ENCODE measurements around the gene APOD. TPM values are rescaled to one million over a fixed set of nuclear protein-coding genes. Genes with fewer than 3 reads are reported as not detected.

APOD gene
- total and polyA plus RNA-seq, 2 experiments from 2014 or later = 9.6 to 27.9 TPM

- Histone ChIP-seq H3K9me2 (replicated peaks; ENCODE audit: insufficient read depth) (no peaks in the 10 kb centered on the region), H3K4me3 (no peak overlapping the region), H2AFZ (no peak overlapping the region), H3K36me3 (replicated peaks; ENCODE audit: insufficient read depth, low read depth) (no peaks in the 10 kb centered on the region), H4K20me1 (ENCODE audit: insufficient read depth, poor library complexity, severe bottlenecking) (no peaks in the 10 kb centered on the region), H3K27me3 (no peaks in the 10 kb centered on the region), H3K79me2 (no peaks in the 10 kb centered on the region), H3K4me1 (ENCODE audit: insufficient read depth) (no peaks in the 10 kb centered on the region), H3K27ac (peak overlapping the region; percentile 61), H3K9me3 (ENCODE audit: low read depth) (no peaks in the 10 kb centered on the region), H3K4me2 (no peak overlapping the region)
- 72% methylated on average over 3 of the region's 3 CpGs for WGBS (ENCODE audit: low lambda C conversion rate, missing lambda C conversion rate)
- peak; percentile 75 for DNase-seq (ENCODE audit: low spot score)
- TF ChIP-seq EZH2phosphoT487 (IDR thresholded peaks at IDR 0.05; ENCODE audit: low read depth, severe bottlenecking, unreplicated experiment) (no peak), EZH2 (IDR thresholded peaks at IDR 0.05; ENCODE audit: borderline replicate concordance) (no peak)
- TF ChIP-seq, protein P1, sequence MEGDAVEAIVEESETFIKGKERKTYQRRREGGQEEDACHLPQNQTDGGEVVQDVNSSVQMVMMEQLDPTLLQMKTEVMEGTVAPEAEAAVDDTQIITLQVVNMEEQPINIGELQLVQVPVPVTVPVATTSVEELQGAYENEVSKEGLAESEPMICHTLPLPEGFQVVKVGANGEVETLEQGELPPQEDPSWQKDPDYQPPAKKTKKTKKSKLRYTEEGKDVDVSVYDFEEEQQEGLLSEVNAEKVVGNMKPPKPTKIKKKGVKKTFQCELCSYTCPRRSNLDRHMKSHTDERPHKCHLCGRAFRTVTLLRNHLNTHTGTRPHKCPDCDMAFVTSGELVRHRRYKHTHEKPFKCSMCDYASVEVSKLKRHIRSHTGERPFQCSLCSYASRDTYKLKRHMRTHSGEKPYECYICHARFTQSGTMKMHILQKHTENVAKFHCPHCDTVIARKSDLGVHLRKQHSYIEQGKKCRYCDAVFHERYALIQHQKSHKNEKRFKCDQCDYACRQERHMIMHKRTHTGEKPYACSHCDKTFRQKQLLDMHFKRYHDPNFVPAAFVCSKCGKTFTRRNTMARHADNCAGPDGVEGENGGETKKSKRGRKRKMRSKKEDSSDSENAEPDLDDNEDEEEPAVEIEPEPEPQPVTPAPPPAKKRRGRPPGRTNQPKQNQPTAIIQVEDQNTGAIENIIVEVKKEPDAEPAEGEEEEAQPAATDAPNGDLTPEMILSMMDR (IDR thresholded peaks at IDR 0.05; ENCODE audit: poor library complexity) = peak; percentile 57
Measured at GRCh38 chr3:195558602-195559001, 25.1 kb downstream of the APOD start.

- no peaks in the 10 kb centered on the region for H3K79me2 ChIP-seq
- 53% methylated on average over 4 of the region's 4 CpGs for WGBS (ENCODE audit: low lambda C conversion rate, missing lambda C conversion rate)
- no peak overlapping the region for H3K4me2 ChIP-seq
- TF ChIP-seq, protein P1 (IDR thresholded peaks at IDR 0.05; ENCODE audit: poor library complexity) = no peak
- TF ChIP-seq EZH2phosphoT487 (IDR thresholded peaks at IDR 0.05; ENCODE audit: low read depth, severe bottlenecking, unreplicated experiment) (no peak), EZH2 (IDR thresholded peaks at IDR 0.05; ENCODE audit: borderline replicate concordance) (no peak)
- no peaks in the 10 kb centered on the region for H3K9me3 ChIP-seq (ENCODE audit: low read depth)
- no peaks in the 10 kb centered on the region for H3K36me3 ChIP-seq (replicated peaks; ENCODE audit: insufficient read depth, low read depth)
- H3K4me3 ChIP-seq = no peak overlapping the region
- DNase-seq (ENCODE audit: low spot score) = no peak
- H3K27me3 ChIP-seq = no peaks in the 10 kb centered on the region
- H3K4me1 ChIP-seq (ENCODE audit: insufficient read depth) = no peaks in the 10 kb centered on the region
- no peaks in the 10 kb centered on the region for H4K20me1 ChIP-seq (ENCODE audit: insufficient read depth, poor library complexity, severe bottlenecking)
- H3K27ac ChIP-seq = peak overlapping the region; percentile 61
- H3K9me2 ChIP-seq (replicated peaks; ENCODE audit: insufficient read depth) = no peaks in the 10 kb centered on the region
- H2AFZ ChIP-seq = no peak overlapping the region
Measured at GRCh38 chr3:195557322-195557721, 26.4 kb downstream of the APOD start.

DNA sequence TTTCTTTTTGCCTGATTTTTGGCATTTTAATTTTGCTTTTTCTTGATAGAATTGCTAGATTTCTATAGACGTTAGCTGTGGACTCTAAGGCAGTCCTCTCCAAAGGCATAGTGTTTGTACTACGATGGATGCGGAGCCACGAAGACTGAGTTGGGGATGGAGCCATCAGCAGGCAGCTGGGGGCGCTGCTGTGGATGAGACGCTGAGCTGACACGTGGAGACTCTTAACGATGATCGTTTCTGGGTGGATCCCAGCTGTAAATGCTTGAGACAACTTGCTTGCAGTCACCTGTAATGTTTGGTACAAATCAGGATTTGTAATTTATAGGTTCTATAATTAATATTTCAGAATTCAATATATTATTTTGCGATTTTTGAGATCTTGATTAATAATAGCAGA, 27.4 kb downstream of the APOD start:
- no peak for DNase-seq (ENCODE audit: low spot score)
- H3K9me2 ChIP-seq (replicated peaks; ENCODE audit: insufficient read depth) = no peaks in the 10 kb centered on the region
- TF ChIP-seq, protein P1 (IDR thresholded peaks at IDR 0.05; ENCODE audit: poor library complexity) = peak; percentile 23
- TF ChIP-seq EZH2 (IDR thresholded peaks at IDR 0.05; ENCODE audit: borderline replicate concordance) = no peak
- TF ChIP-seq EZH2phosphoT487 (IDR thresholded peaks at IDR 0.05; ENCODE audit: low read depth, severe bottlenecking, unreplicated experiment) = no peak
- no peak overlapping the region for H2AFZ ChIP-seq
- H3K4me1 ChIP-seq (ENCODE audit: insufficient read depth) = peaks cover 2% of the 10 kb centered on the region
- H3K27me3 ChIP-seq = no peaks in the 10 kb centered on the region
- H3K9me3 ChIP-seq (ENCODE audit: low read depth) = no peaks in the 10 kb centered on the region
- H3K4me3 ChIP-seq = no peak overlapping the region
- H3K79me2 ChIP-seq = no peaks in the 10 kb centered on the region
- H3K27ac ChIP-seq = no peak overlapping the region
- whole genome bisulfite sequencing (ENCODE audit: low lambda C conversion rate, missing lambda C conversion rate) = 46% methylated on average over 10 of the region's 10 CpGs
- no peaks in the 10 kb centered on the region for H4K20me1 ChIP-seq (ENCODE audit: insufficient read depth, poor library complexity, severe bottlenecking)
- H3K4me2 ChIP-seq = no peak overlapping the region
- H3K36me3 ChIP-seq (replicated peaks; ENCODE audit: insufficient read depth, low read depth) = no peaks in the 10 kb centered on the region

DNA sequence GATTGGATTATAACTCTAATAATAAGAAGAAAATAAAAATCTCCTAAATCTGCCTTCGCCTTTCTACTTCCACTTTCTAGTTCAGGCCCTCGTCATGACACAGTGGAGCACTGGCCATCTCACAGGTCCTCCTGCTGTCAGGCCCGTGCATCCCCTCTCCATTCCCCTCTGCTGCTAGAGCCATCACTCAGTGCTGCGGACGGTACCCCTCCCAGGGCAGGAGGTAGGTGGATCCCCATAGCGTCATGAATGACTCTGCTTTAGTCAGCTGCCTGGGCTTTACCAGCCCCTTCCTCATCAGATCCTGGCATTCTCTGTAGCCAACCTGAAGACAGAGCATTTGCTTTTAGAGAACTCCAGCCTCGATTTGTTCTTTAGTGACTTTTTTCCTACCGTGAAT, 28.6 kb downstream of the APOD start:
- Histone ChIP-seq H3K36me3 (replicated peaks; ENCODE audit: insufficient read depth, low read depth) (no peaks in the 10 kb centered on the region), H3K9me3 (ENCODE audit: low read depth) (no peaks in the 10 kb centered on the region), H3K27ac (no peak overlapping the region), H3K4me3 (no peak overlapping the region), H3K27me3 (no peaks in the 10 kb centered on the region), H3K4me1 (ENCODE audit: insufficient read depth) (peaks cover 15% of the 10 kb centered on the region), H3K4me2 (no peak overlapping the region), H2AFZ (no peak overlapping the region), H3K9me2 (replicated peaks; ENCODE audit: insufficient read depth) (no peaks in the 10 kb centered on the region), H3K79me2 (no peaks in the 10 kb centered on the region), H4K20me1 (ENCODE audit: insufficient read depth, poor library complexity, severe bottlenecking) (no peaks in the 10 kb centered on the region)
- DNase-seq (ENCODE audit: low spot score) = no peak
- 86% methylated on average over 8 of the region's 8 CpGs for WGBS (ENCODE audit: low lambda C conversion rate, missing lambda C conversion rate)
- TF ChIP-seq EZH2phosphoT487 (IDR thresholded peaks at IDR 0.05; ENCODE audit: low read depth, severe bottlenecking, unreplicated experiment) (no peak), EZH2 (IDR thresholded peaks at IDR 0.05; ENCODE audit: borderline replicate concordance) (no peak)
- TF ChIP-seq, protein P1 (IDR thresholded peaks at IDR 0.05; ENCODE audit: poor library complexity) = no peak

Measured in hepatocyte (in vitro differentiated cells).